K562 (cell line): Measurements from ENCODE around the gene SLC39A9. TPM values are rescaled to one million over a fixed set of nuclear protein-coding genes. Genes with fewer than 3 reads are reported as not detected.
A peak's percentile ranks its signal among the peaks of the same experiment; 100 is the strongest.

Experiments used
- BACH1 ChIP-seq: fragments of 200-800 bp; sonication (Bioruptor generic); IDR thresholded peaks from 2 replicates; pipeline ENCODE4 v1.6.1; 2016; ENCODE audit warnings: missing genetic modification characterization, missing compliant biosample characterization
- CBFA2T2 ChIP-seq: fragments of 450-650 bp; conservative IDR thresholded peaks from 2 replicates; pipeline ENCODE4 v1.6.1; 2017; ENCODE audit warnings: mild to moderate bottlenecking
- CBFB ChIP-seq: sonication (generic); formaldehyde crosslinking; IDR thresholded peaks from 2 replicates; pipeline ENCODE4 v1.4.0; 2020; ENCODE audit warnings: mild to moderate bottlenecking, missing genetic modification reagents
- CEBPG ChIP-seq, 3 experiments: fragments of 200-800 bp in 1 of 3; sonication (Bioruptor generic) in 1 of 3; sonication (generic) in 1 of 3; formaldehyde crosslinking in 1 of 3; IDR thresholded peaks in 2 of 3; conservative IDR thresholded peaks in 1 of 3; 2 replicates each; pipeline versions ENCODE4 v1.6.1 to v1.8.0; 2016 to 2022; ENCODE audit warnings: missing compliant biosample characterization in 2 of 3, missing genetic modification characterization in 2 of 3, mild to moderate bottlenecking in 1 of 3, missing genetic modification reagents in 1 of 3
- HEY1 ChIP-seq: fragments of 250-450 bp; sonication (Bioruptor Pico); IDR thresholded peaks from 2 replicates; pipeline ENCODE4 v1.5.0; 2020; ENCODE audit warnings: mild to moderate bottlenecking, moderate library complexity, borderline replicate concordance
- JUN ChIP-seq, 2 experiments: sonication (generic) in 1 of 2; formaldehyde crosslinking in 1 of 2; IDR thresholded peaks; 2 replicates each; pipeline versions ENCODE4 v1.6.1 to v1.8.0; 2012 to 2022; ENCODE audit warnings: borderline replicate concordance in 2 of 2, mild to moderate bottlenecking in 2 of 2, improper control_type of control experiment in 1 of 2, low read depth in 1 of 2, low read length in 1 of 2, missing genetic modification reagents in 1 of 2
- MCM7 ChIP-seq, 2 experiments: fragments of 450-650 bp; IDR thresholded peaks; 2 replicates each; pipeline ENCODE4 v1.6.1; 2016 to 2018
- MTA3 ChIP-seq: fragments of 450-650 bp; formaldehyde crosslinking; IDR thresholded peaks from 2 replicates; pipeline ENCODE4 v1.6.1; 2017; ENCODE audit warnings: mild to moderate bottlenecking, borderline replicate concordance
- POLR2B ChIP-seq: fragments of 450-650 bp; IDR thresholded peaks from 2 replicates; pipeline ENCODE4 v1.6.1; 2018; ENCODE audit warnings: low read depth; ENCODE audit not compliant: partially characterized antibody
- POLR2G ChIP-seq: fragments of 200-400 bp; formaldehyde crosslinking; IDR thresholded peaks from 2 replicates; pipeline ENCODE4 v1.6.1; 2017; ENCODE audit warnings: low read depth, mild to moderate bottlenecking, antibody characterized with exemption, low read length, moderate library complexity
- SMAD2 ChIP-seq: fragments of 150-350 bp; IDR thresholded peaks from 2 replicates; pipeline ENCODE4 v1.6.1; 2014; ENCODE audit warnings: low read depth, mild to moderate bottlenecking, low read length
- TCF3 ChIP-seq: sonication (generic); formaldehyde crosslinking; IDR thresholded peaks from 2 replicates; pipeline ENCODE4 v1.4.0; 2020; ENCODE audit warnings: mild to moderate bottlenecking, missing genetic modification reagents
- TCF7 ChIP-seq: sonication (generic); IDR thresholded peaks from 2 replicates; pipeline ENCODE4 v1.6.1; 2016; ENCODE audit warnings: antibody characterized with exemption, borderline replicate concordance
- ZNF696 ChIP-seq: fragments of 250-450 bp; sonication (Bioruptor Pico); conservative IDR thresholded peaks from 2 replicates; pipeline ENCODE4 v1.4.0; 2020; ENCODE audit warnings: mild to moderate bottlenecking, moderate library complexity
- polyA plus RNA-seq, 8 experiments: library from polyadenylated mRNA; depleted of rRNA in 4 of 8; stranded (reverse) in 5 of 8; unstranded in 3 of 8; fragments of >200 nt; fragmentation: Nextera tagmentation in 2 of 8; fragmentation: Illumina TruSeq in 1 of 8; extraction: Ambion mirVana in 2 of 8; extraction: Trizol in 1 of 8; gene quantifications; 2 replicates each; pipeline versions ENCODE4 v1.2.1 to v1.2.3, GENCODE V29; 2011 to 2014; ENCODE audit warnings: inconsistent platforms in 1 of 8, missing spikeins in 1 of 8
- total RNA-seq, 7 experiments: library from RNA; depleted of rRNA in 6 of 7; stranded (reverse); fragments of >200 nt in 6 of 7; fragmentation: Illumina TruSeq in 2 of 7; extraction: Trizol in 2 of 7; gene quantifications; 2 replicates each; pipeline versions ENCODE4 v1.2.1 to v1.2.3, GENCODE V29; 2011 to 2021; ENCODE audit warnings: low replicate concordance in 1 of 7
- TF ChIP-seq, protein P1 (sequence below), 2 experiments: fragments of 150-350 bp in 1 of 2; IDR thresholded peaks; 2 replicates each; pipeline ENCODE4 v1.6.1; 2012 to 2016; ENCODE audit warnings: low read depth in 2 of 2, low read length in 2 of 2, mild to moderate bottlenecking in 1 of 2, moderate library complexity in 1 of 2
- TF ChIP-seq, protein P2 (sequence below): fragments of 450-650 bp; formaldehyde crosslinking; IDR thresholded peaks from 2 replicates; pipeline ENCODE4 v1.4.0; 2020; ENCODE audit warnings: mild to moderate bottlenecking, moderate library complexity
- TF ChIP-seq, protein P3 (sequence below): sonication (generic); formaldehyde crosslinking; IDR thresholded peaks from 2 replicates; pipeline ENCODE4 v1.8.1; 2023; ENCODE audit warnings: mild to moderate bottlenecking, missing genetic modification reagents
- TF ChIP-seq, protein P4 (sequence below): IDR thresholded peaks from 2 replicates; pipeline ENCODE4 v1.6.1; 2011; ENCODE audit warnings: borderline replicate concordance, low read depth, mild to moderate bottlenecking, moderate library complexity, low read length; ENCODE audit not compliant: insufficient read depth, poor library complexity, severe bottlenecking

SLC39A9 gene
- total and polyA plus RNA-seq, 9 of the 15 experiments (the other 6 are each of a cell fraction or from before 2014, with no cell fraction given): 18.4 to 66.0 (median 32.5) TPM

DNA sequence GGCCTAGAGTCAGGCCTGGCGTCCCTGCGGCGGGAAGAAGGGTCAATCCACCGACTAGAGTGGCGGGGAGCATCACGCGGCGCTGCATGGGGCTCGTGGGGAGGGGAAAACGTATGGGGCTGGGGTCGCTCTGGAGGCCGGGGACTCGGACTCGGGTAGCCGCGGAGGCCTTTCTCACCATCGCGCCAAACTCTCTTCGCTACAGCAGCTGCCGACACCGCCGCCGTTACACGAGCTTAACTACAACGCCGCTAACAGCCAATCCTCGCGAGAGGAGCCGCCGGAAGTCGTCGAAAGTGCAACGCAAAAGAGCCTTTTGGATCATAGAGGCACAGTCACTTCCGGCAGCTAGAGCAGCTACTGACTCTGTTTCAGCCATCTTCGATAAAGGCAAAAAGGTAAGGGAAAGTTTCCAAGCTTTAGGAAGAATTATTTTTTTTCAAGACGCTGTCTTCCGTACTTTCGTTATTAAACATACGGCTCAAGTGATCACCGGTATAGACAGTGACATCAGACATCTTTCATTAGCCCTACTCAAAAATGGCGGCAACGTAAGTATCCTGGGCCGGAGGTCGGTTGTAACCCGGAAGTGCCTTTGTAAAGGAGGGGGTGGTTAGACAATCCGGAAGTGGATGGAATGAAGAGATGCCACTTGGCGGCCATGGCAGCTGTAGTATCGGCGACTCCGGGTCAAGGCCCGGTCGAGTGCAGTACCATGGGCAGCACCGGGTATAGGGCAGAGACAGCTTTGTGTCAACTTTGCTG is at the start of gene SLC39A9, which contains the start of gene ERH (continued):
- TF ChIP-seq, protein P1, sequence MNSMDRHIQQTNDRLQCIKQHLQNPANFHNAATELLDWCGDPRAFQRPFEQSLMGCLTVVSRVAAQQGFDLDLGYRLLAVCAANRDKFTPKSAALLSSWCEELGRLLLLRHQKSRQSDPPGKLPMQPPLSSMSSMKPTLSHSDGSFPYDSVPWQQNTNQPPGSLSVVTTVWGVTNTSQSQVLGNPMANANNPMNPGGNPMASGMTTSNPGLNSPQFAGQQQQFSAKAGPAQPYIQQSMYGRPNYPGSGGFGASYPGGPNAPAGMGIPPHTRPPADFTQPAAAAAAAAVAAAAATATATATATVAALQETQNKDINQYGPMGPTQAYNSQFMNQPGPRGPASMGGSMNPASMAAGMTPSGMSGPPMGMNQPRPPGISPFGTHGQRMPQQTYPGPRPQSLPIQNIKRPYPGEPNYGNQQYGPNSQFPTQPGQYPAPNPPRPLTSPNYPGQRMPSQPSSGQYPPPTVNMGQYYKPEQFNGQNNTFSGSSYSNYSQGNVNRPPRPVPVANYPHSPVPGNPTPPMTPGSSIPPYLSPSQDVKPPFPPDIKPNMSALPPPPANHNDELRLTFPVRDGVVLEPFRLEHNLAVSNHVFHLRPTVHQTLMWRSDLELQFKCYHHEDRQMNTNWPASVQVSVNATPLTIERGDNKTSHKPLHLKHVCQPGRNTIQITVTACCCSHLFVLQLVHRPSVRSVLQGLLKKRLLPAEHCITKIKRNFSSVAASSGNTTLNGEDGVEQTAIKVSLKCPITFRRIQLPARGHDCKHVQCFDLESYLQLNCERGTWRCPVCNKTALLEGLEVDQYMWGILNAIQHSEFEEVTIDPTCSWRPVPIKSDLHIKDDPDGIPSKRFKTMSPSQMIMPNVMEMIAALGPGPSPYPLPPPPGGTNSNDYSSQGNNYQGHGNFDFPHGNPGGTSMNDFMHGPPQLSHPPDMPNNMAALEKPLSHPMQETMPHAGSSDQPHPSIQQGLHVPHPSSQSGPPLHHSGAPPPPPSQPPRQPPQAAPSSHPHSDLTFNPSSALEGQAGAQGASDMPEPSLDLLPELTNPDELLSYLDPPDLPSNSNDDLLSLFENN (IDR thresholded peaks at IDR 0.05; ENCODE audit: low read depth in 2 of 2, low read length in 2 of 2): no peak
- TF ChIP-seq CEBPG (CRISPR knock-in tag; IDR thresholded peaks at IDR 0.05) (no peak), CEBPG (tag; conservative IDR thresholded peaks at IDR 0.05 in 1 of 2, IDR thresholded peaks at IDR 0.05 in 1 of 2) (no peak), JUN (IDR thresholded peaks at IDR 0.05; ENCODE audit: borderline replicate concordance, low read depth, low read length) (no peak), JUN (CRISPR knock-in tag; IDR thresholded peaks at IDR 0.05; ENCODE audit: borderline replicate concordance) (no peak), TCF7 (no peak), CBFB (CRISPR knock-in tag) (no peak), TCF3 (no peak), POLR2B (peak; percentile 40), CBFA2T2 (no peak), SMAD2 (no peak), HEY1 (no peak), BACH1 (tag) (peak; percentile 69; the same call in 1 of the 2 replicates), ZNF696 (CRISPR knock-in tag) (no peak), POLR2G (peak; percentile 93), MCM7 (IDR thresholded peaks at IDR 0.05) (no peak), MTA3 (no peak)
- TF ChIP-seq, protein P2, sequence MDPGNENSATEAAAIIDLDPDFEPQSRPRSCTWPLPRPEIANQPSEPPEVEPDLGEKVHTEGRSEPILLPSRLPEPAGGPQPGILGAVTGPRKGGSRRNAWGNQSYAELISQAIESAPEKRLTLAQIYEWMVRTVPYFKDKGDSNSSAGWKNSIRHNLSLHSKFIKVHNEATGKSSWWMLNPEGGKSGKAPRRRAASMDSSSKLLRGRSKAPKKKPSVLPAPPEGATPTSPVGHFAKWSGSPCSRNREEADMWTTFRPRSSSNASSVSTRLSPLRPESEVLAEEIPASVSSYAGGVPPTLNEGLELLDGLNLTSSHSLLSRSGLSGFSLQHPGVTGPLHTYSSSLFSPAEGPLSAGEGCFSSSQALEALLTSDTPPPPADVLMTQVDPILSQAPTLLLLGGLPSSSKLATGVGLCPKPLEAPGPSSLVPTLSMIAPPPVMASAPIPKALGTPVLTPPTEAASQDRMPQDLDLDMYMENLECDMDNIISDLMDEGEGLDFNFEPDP (CRISPR knock-in tag): no peak
- TF ChIP-seq, protein P3, sequence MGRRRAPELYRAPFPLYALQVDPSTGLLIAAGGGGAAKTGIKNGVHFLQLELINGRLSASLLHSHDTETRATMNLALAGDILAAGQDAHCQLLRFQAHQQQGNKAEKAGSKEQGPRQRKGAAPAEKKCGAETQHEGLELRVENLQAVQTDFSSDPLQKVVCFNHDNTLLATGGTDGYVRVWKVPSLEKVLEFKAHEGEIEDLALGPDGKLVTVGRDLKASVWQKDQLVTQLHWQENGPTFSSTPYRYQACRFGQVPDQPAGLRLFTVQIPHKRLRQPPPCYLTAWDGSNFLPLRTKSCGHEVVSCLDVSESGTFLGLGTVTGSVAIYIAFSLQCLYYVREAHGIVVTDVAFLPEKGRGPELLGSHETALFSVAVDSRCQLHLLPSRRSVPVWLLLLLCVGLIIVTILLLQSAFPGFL: no peak
- TF ChIP-seq, protein P4, sequence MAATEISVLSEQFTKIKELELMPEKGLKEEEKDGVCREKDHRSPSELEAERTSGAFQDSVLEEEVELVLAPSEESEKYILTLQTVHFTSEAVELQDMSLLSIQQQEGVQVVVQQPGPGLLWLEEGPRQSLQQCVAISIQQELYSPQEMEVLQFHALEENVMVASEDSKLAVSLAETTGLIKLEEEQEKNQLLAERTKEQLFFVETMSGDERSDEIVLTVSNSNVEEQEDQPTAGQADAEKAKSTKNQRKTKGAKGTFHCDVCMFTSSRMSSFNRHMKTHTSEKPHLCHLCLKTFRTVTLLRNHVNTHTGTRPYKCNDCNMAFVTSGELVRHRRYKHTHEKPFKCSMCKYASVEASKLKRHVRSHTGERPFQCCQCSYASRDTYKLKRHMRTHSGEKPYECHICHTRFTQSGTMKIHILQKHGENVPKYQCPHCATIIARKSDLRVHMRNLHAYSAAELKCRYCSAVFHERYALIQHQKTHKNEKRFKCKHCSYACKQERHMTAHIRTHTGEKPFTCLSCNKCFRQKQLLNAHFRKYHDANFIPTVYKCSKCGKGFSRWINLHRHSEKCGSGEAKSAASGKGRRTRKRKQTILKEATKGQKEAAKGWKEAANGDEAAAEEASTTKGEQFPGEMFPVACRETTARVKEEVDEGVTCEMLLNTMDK: no peak
